NCI-H1048 (cell line): ENCODE measurements around the gene LRRFIP2.

ENCODE experiments used
- DNase-seq: peaks from one replicate; lab custom pipeline; 2025; lab: John Stamatoyannopoulos, UW

LRRFIP2 gene

DNA sequence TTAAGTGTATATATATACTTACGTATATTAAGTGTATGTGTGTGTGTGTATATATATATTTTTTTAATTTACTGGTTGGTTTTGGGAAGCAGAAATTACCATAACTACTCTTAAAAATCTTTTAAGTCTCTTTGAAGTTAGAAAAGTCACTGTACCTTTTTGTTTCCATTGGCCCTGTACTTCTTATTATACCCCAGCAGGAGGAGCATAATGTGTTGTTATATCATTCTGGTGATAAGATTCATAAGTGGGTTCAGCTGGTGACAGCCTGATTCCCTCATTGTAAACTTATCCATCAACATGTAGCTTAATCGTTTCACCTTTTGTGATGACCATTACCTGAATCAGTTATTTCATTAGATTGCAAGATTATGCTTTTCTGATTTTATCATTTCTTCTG lies 150.3 kb downstream of the LRRFIP2 start:
- DNase-seq, result no peak

GRCh38 chr3:37017683-37018082 lies 156.7 kb downstream of the LRRFIP2 start:
- DNase-seq, result no peak

DNA sequence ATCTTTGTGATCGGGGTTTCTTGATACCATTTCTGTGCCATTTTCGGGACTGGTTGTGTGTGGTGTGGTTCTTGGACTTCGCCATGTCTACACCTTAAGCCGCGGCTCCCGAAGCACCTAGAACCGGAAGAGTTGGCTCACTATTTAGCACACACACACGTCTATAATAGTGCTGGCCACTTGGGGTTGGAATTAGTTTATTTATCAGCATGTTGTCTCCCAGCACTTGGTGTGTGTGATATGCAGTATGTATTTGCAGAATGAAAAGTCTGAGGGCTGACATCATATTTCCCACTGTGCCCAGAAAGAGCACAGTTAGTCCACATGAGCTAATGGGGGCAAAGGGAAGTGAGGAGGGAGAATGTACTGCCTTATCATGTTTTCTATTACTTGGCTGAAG lies 157.5 kb downstream of the LRRFIP2 start:
- DNase-seq, result no peak

- DNase-seq, result no peak
Measured at GRCh38 chr3:37015642-37016041, 158.7 kb downstream of the LRRFIP2 start.

- no peak for DNase-seq
Measured at GRCh38 chr3:37014620-37015019, 159.8 kb downstream of the LRRFIP2 start.
